Renal pelvis (tissue), 12 donors: ENCODE data around the gene KCNK17. TPM values are rescaled to one million over a fixed set of nuclear protein-coding genes. Genes with fewer than 3 reads are reported as not detected.

ENCODE experiments used
- DNase-seq: peaks from one replicate; pipeline ENCODE4 v3.0.0-alpha.2; 2013
- long read RNA-seq, 16 experiments: transcript quantifications; one replicate each; lab custom pipeline, GENCODE V29; 2026
- polyA plus RNA-seq, 3 donors: library from polyadenylated mRNA; unstranded; fragments of 120-200 nt; gene quantifications; one replicate each; pipeline ENCODE4 v1.2.1, GENCODE V29; 2013; ENCODE audit not compliant: insufficient read length in 3 of 3

The KCNK17 gene
- under 1 TPM; 0.09 to 0.13 (median 0.10) TPM for polyA plus RNA-seq
- long read RNA-seq, donor 1: 0 reads
- long read RNA-seq, donor 2: 0 reads
- long read RNA-seq, donor 3: 0 reads
- long read RNA-seq, donor 4: 0 reads
- long read RNA-seq, donor 5: 0 reads
- long read RNA-seq, donor 6: 0 reads
- long read RNA-seq, donor 7: 0 reads
- long read RNA-seq, donor 8: 0 reads
- long read RNA-seq, donor 9: 0 reads
- long read RNA-seq, donor 10: 0 reads
- long read RNA-seq, donor 11: 0 reads
- long read RNA-seq, donor 12: 0 reads
- long read RNA-seq, donor 13: 0 reads
- long read RNA-seq, donor 14: 0 reads
- long read RNA-seq, donor 15: 0 reads
- long read RNA-seq, donor 16: 0 reads

GRCh38 chr6:39314273-39314795 is at the start of gene KCNK17:
Gene KCNK17 (minus strand): TSS chr6:39314419. CDS start chr6:39314320, 99 bp downstream.
- DNase-seq: no peak

GRCh38 chr6:39363280-39363679 is 49.1 kb upstream of the KCNK17 start:
- no peak for DNase-seq

- no peak for DNase-seq
Observed at GRCh38 chr6:39362487-39362865, 48.3 kb upstream of the KCNK17 start.

GRCh38 chr6:39361657-39362486 is 47.7 kb upstream of the KCNK17 start:
- DNase-seq: peak; percentile 78

GRCh38 chr6:39360378-39360777 is 46.2 kb upstream of the KCNK17 start:
- DNase-seq: no peak

GRCh38 chr6:39357998-39358686 is 43.9 kb upstream of the KCNK17 start:
- DNase-seq: peak; percentile 60

GRCh38 chr6:39353698-39354315 is 39.6 kb upstream of the KCNK17 start:
- DNase-seq: no peak

- DNase-seq: no peak
Observed at GRCh38 chr6:39350723-39351505, 36.7 kb upstream of the KCNK17 start.

- no peak for DNase-seq
Observed at GRCh38 chr6:39348740-39349139, 34.5 kb upstream of the KCNK17 start.

GRCh38 chr6:39347906-39348585 is 33.8 kb upstream of the KCNK17 start:
- DNase-seq: peak; percentile 64

GRCh38 chr6:39347206-39347605 is 33.0 kb upstream of the KCNK17 start:
- no peak for DNase-seq

GRCh38 chr6:39344821-39345280 is 30.6 kb upstream of the KCNK17 start:
- no peak for DNase-seq

- no peak for DNase-seq
Observed at GRCh38 chr6:39343396-39343870, 29.2 kb upstream of the KCNK17 start.

- no peak for DNase-seq
Observed at GRCh38 chr6:39342692-39343395, 28.6 kb upstream of the KCNK17 start.

- no peak for DNase-seq
Observed at GRCh38 chr6:39341937-39342336, 27.7 kb upstream of the KCNK17 start.

- DNase-seq: no peak
Observed at GRCh38 chr6:39341352-39341751, 27.1 kb upstream of the KCNK17 start.

- DNase-seq: no peak
Observed at GRCh38 chr6:39339868-39340550, 25.8 kb upstream of the KCNK17 start.

GRCh38 chr6:39339096-39339867 is 25.1 kb upstream of the KCNK17 start:
- DNase-seq: no peak
